H1 (cell line): Measurements from ENCODE around the gene GRIP2. TPM values are rescaled to one million over a fixed set of nuclear protein-coding genes. Genes with fewer than 3 reads are reported as not detected.

ENCODE experiments used
- CTCF ChIA-PET: fragments of 300-600 bp; sonication (Branson Sonifier 250); formaldehyde crosslinking; loops from one replicate; lab custom pipeline; 2021; ENCODE audit not compliant: partially characterized antibody; lab: Charles Lee
- POLR2A ChIA-PET: fragments of 300-600 bp; sonication (Branson Sonifier 250); formaldehyde crosslinking; loops from one replicate; lab custom pipeline; 2021; ENCODE audit warnings: inconsistent platforms; ENCODE audit not compliant: partially characterized antibody; lab: Charles Lee
- DNase-seq, 2 experiments: peaks; one replicate each; pipeline versions ENCODE4 v3.0.0 to v3.0.0-alpha.2; 2010 to 2022; ENCODE audit warnings: low spot score in 2 of 2, low read depth in 1 of 2, mixed read lengths in 1 of 2
- FAIRE-seq: peaks from 2 replicates; lab custom pipeline; 2011; peaks lifted over from hg19 to GRCh38; lab: Jason Lieb, UNC
- H2AFZ ChIP-seq: 2 replicates; pipeline ENCODE4 v1.8.1; 2012; ENCODE audit warnings: low read length, inconsistent platforms
- H2AK5ac ChIP-seq: 2 replicates; pipeline ENCODE4 v1.6.1; 2013; ENCODE audit warnings: low read depth, low read length
- H2BK120ac ChIP-seq: replicated peaks from 2 replicates; pipeline ENCODE3; 2013; ENCODE audit warnings: low read depth, low read length, inconsistent platforms
- H2BK12ac ChIP-seq: 2 replicates; pipeline ENCODE4 v1.6.1; 2013; ENCODE audit warnings: low read depth, low read length
- H2BK15ac ChIP-seq: 2 replicates; pipeline ENCODE4 v1.6.1; 2013; ENCODE audit warnings: low read length
- H2BK20ac ChIP-seq: 2 replicates; pipeline ENCODE4 v1.6.1; 2013; ENCODE audit warnings: low read length
- H2BK5ac ChIP-seq: 2 replicates; pipeline ENCODE4 v1.6.1; 2013; ENCODE audit warnings: low read depth, low read length
- H3K14ac ChIP-seq: 2 replicates; pipeline ENCODE4 v1.6.1; 2013; ENCODE audit warnings: inconsistent platforms; ENCODE audit not compliant: insufficient read length
- H3K18ac ChIP-seq: 2 replicates; pipeline ENCODE4 v1.6.1; 2013; ENCODE audit warnings: low read length; ENCODE audit errors: extremely low read depth
- H3K23ac ChIP-seq: 2 replicates; pipeline ENCODE4 v1.6.1; 2013; ENCODE audit warnings: inconsistent platforms; ENCODE audit not compliant: insufficient read length
- H3K23me2 ChIP-seq: 2 replicates; pipeline ENCODE4 v1.6.1; 2013; ENCODE audit warnings: low read depth, low read length
- H3K27ac ChIP-seq: 2 replicates; pipeline ENCODE4 v1.6.1; 2011; ENCODE audit warnings: low read depth, low read length, inconsistent platforms
- H3K27me3 ChIP-seq, 4 experiments: replicated peaks in 1 of 4; 1 replicate in 1 of 4; 2 replicates in 3 of 4; pipeline versions ENCODE4 v1.6.1 to v1.8.1; 2011 to 2013; ENCODE audit warnings: low read length in 3 of 4, mild to moderate bottlenecking in 3 of 4, inconsistent platforms in 2 of 4, mixed read lengths in 2 of 4, moderate library complexity in 1 of 4; ENCODE audit not compliant: control insufficient read depth in 3 of 4, insufficient read depth in 3 of 4; ENCODE audit errors: extremely low read depth in 1 of 4
- H3K36me3 ChIP-seq, 4 experiments: 2 replicates each; pipeline versions ENCODE4 v1.6.1 to v1.8.1; 2011 to 2013; ENCODE audit warnings: mild to moderate bottlenecking in 4 of 4, low read length in 3 of 4, moderate library complexity in 2 of 4, control low read depth in 1 of 4, inconsistent platforms in 1 of 4; ENCODE audit not compliant: insufficient read depth in 4 of 4, control insufficient read depth in 2 of 4
- H3K4ac ChIP-seq: replicated peaks from 2 replicates; pipeline ENCODE3; 2013; ENCODE audit warnings: low read length, low read depth, mixed read lengths, inconsistent platforms; ENCODE audit not compliant: insufficient read length
- H3K4me1 ChIP-seq, 4 experiments: replicated peaks in 1 of 4; 1 replicate in 1 of 4; 2 replicates in 3 of 4; pipeline versions ENCODE4 v1.6.1 to v1.8.1; 2011 to 2013; ENCODE audit warnings: low read length in 3 of 4, inconsistent platforms in 2 of 4, mixed read lengths in 1 of 4; ENCODE audit not compliant: insufficient read depth in 4 of 4, control insufficient read depth in 3 of 4
- H3K4me2 ChIP-seq, 2 experiments: 2 replicates each; pipeline versions ENCODE4 v1.6.1 to v1.8.1; 2011 to 2013; ENCODE audit warnings: low read depth in 2 of 2, low read length in 2 of 2, control low read depth in 1 of 2, inconsistent platforms in 1 of 2, mild to moderate bottlenecking in 1 of 2; ENCODE audit not compliant: insufficient read depth in 1 of 2
- H3K4me3 ChIP-seq, 4 experiments: fragments of 200-600, 300-600 bp in 1 of 4; sonication (generic), shearing (Covaris generic), sonication (Bioruptor Twin) in 1 of 4; 2 replicates each; pipeline versions ENCODE4 v1.5.1 to v1.8.1; 2011 to 2016; ENCODE audit warnings: low read length in 4 of 4, low read depth in 3 of 4, control low read depth in 2 of 4, inconsistent platforms in 2 of 4, mild to moderate bottlenecking in 2 of 4, mixed read lengths in 1 of 4, moderate library complexity in 1 of 4; ENCODE audit not compliant: insufficient read depth in 2 of 4; ENCODE audit errors: extremely low read depth in 1 of 4
- H3K56ac ChIP-seq: replicated peaks from 2 replicates; pipeline ENCODE3; 2013; ENCODE audit warnings: low read depth, mild to moderate bottlenecking, mixed read lengths, low read length, inconsistent platforms; ENCODE audit not compliant: insufficient read length
- H3K79me1 ChIP-seq: 2 replicates; pipeline ENCODE4 v1.6.1; 2013; ENCODE audit warnings: low read depth, low read length, control low read depth
- H3K79me2 ChIP-seq, 2 experiments: 2 replicates each; pipeline versions ENCODE4 v1.6.1 to v1.8.1; 2012 to 2013; ENCODE audit warnings: low read length in 2 of 2, mild to moderate bottlenecking in 2 of 2, inconsistent platforms in 1 of 2; ENCODE audit not compliant: insufficient read depth in 2 of 2, control insufficient read depth in 1 of 2
- H3K9ac ChIP-seq, 4 experiments: replicated peaks in 1 of 4; 1 replicate in 1 of 4; 2 replicates in 3 of 4; pipeline versions ENCODE4 v1.6.1 to v1.8.1; 2011 to 2013; ENCODE audit warnings: low read depth in 3 of 4, low read length in 3 of 4, control low read depth in 2 of 4, mild to moderate bottlenecking in 2 of 4, moderate library complexity in 2 of 4, inconsistent platforms in 1 of 4; ENCODE audit errors: extremely low read depth in 1 of 4
- H3K9me3 ChIP-seq, 2 experiments: 2 replicates each; pipeline versions ENCODE4 v1.6.1 to v1.8.1; 2012 to 2013; ENCODE audit warnings: mild to moderate bottlenecking in 2 of 2, moderate library complexity in 2 of 2, control low read depth in 1 of 2, inconsistent platforms in 1 of 2, low read depth in 1 of 2, low read length in 1 of 2, mixed read lengths in 1 of 2; ENCODE audit not compliant: insufficient read depth in 2 of 2
- H4K20me1 ChIP-seq, 2 experiments: replicated peaks in 1 of 2; 2 replicates each; pipeline versions ENCODE3 to v1.8.1; 2011 to 2013; ENCODE audit warnings: inconsistent platforms in 2 of 2, low read length in 2 of 2, mild to moderate bottlenecking in 1 of 2; ENCODE audit not compliant: insufficient read depth in 2 of 2, control insufficient read depth in 1 of 2
- H4K5ac ChIP-seq: 2 replicates; pipeline ENCODE4 v1.6.1; 2013; ENCODE audit warnings: low read length, low read depth, mixed read lengths, inconsistent platforms; ENCODE audit not compliant: insufficient read length
- H4K8ac ChIP-seq: 2 replicates; pipeline ENCODE4 v1.8.0; 2013; ENCODE audit warnings: mild to moderate bottlenecking, moderate library complexity, low read length, inconsistent platforms; ENCODE audit not compliant: insufficient read depth; ENCODE audit errors: extremely low read depth
- H4K91ac ChIP-seq: replicated peaks from 2 replicates; pipeline ENCODE3; 2013; ENCODE audit warnings: low read length, mixed read lengths, inconsistent platforms; ENCODE audit not compliant: insufficient read length
- GTF2F1 ChIP-seq: IDR thresholded peaks from 2 replicates; pipeline ENCODE4 v1.6.1; 2012; ENCODE audit warnings: low read depth, low read length, improper control_type of control experiment, borderline replicate concordance
- NANOG ChIP-seq: IDR thresholded peaks from 2 replicates; pipeline ENCODE4 v1.6.1; 2011; ENCODE audit warnings: low read length, low read depth, mild to moderate bottlenecking, inconsistent platforms; ENCODE audit not compliant: insufficient read depth, poor library complexity, severe bottlenecking
- SP2 ChIP-seq: IDR thresholded peaks from 2 replicates; pipeline ENCODE4 v1.6.1; 2012; ENCODE audit warnings: mild to moderate bottlenecking, low read length, inconsistent platforms
- TAF7 ChIP-seq: optimal IDR thresholded peaks from 2 replicates; pipeline ENCODE3; 2011; ENCODE audit warnings: low read depth, mild to moderate bottlenecking, inconsistent platforms, low read length, moderate library complexity, borderline replicate concordance
- ZNF274 ChIP-seq: IDR thresholded peaks from 2 replicates; pipeline ENCODE4 v1.7.0; 2012; ENCODE audit warnings: low read length, borderline replicate concordance; ENCODE audit errors: extremely low read depth
- WGBS, 2 experiments: shearing (Covaris generic) in 1 of 2; methylation state at CpG; one replicate each; pipeline versions ENCODE4 v1.1.6 to v1.1.7; 2013 to 2015; ENCODE audit warnings: low lambda C conversion rate in 2 of 2, mixed read lengths in 2 of 2, inconsistent platforms in 1 of 2, low coverage in 1 of 2, missing lambda C conversion rate in 1 of 2; ENCODE audit not compliant: insufficient replicate concordance in 2 of 2, insufficient coverage in 1 of 2, insufficient read length in 1 of 2; ENCODE audit errors: extremely low coverage in 1 of 2, missing lambda C conversion rate in 1 of 2; 5-methylcytosine and 5-hydroxymethylcytosine counted together
- polyA plus RNA-seq, 7 experiments: library from polyadenylated mRNA; depleted of rRNA in 3 of 7; stranded (reverse) in 5 of 7; unstranded in 2 of 7; fragments of >200 nt in 5 of 7; fragments of 200-250 nt in 2 of 7; gene quantifications; 1 replicate in 5 of 7; 2 replicates in 1 of 7; 4 replicates in 1 of 7; pipeline versions ENCODE4 v1.2.1 to v1.2.3, GENCODE V29; 2011 to 2013; ENCODE audit warnings: missing spikeins in 2 of 7, mixed read lengths in 2 of 7
- total RNA-seq: library from RNA; stranded (reverse); fragmentation: NEBNext Ultra II Directional; extraction: Animal tissue kit (Norgen Biotek cat#: 25700); gene quantifications from 2 replicates; pipeline ENCODE4 v1.2.1, GENCODE V29; 2021

GRIP2 gene
- total and polyA plus RNA-seq, 2 of the 8 experiments (the other 6 are each of a cell fraction or from before 2014, with no cell fraction given): 2.5 to 6.4 TPM

DNA sequence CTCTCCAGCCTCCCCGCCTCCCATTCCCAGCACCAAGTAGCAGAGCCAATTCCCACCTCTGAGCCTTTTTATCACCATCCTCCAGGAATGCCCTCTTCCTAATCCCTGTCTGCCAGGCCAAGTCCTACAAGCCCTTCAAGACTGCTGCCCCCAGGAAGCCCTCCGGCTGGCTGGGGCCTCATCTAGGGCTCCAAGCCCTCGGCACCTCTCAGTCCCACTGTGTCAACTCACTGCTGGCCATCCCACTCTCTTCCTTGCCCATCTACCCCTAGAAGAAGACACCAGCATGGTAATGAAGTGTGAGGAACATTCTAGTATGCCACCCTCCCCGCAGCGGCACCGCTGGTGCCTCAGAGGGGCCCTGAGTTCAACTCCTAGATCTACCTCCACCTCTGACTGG lies 10.0 kb upstream of the GRIP2 start:
- no peak overlapping the region for H3K27ac ChIP-seq
- H3K9ac ChIP-seq: no peak overlapping the region
- no peaks in the 10 kb centered on the region for H3K36me3 ChIP-seq
- no peak for TF ChIP-seq NANOG
- no peak for TF ChIP-seq TAF7
- no peak for TF ChIP-seq ZNF274
- TF ChIP-seq GTF2F1: no peak
- no peak for TF ChIP-seq SP2
- H4K20me1 ChIP-seq: peaks cover 0 to 3% of the 10 kb centered on the region in 2 experiments
- H3K14ac ChIP-seq: no peak overlapping the region
- FAIRE-seq (no peak), DNase-seq (no peak)
- H3K4ac ChIP-seq: no peak overlapping the region
- H4K91ac ChIP-seq: no peak overlapping the region
- H3K79me2 ChIP-seq: no peaks in the 10 kb centered on the region
- no peaks in the 10 kb centered on the region for H3K23me2 ChIP-seq
- H3K4me3 ChIP-seq: no peak overlapping the region
- H2BK12ac ChIP-seq: no peak overlapping the region
- no peak overlapping the region for H2AFZ ChIP-seq
- WGBS, 2 experiments: 88% methylated on average over 4 of the region's 6 CpGs; no CpG with 5 or more reads in 1 of the 2 experiments
- H2BK5ac ChIP-seq: no peak overlapping the region
- no peak overlapping the region for H2AK5ac ChIP-seq
- H2BK20ac ChIP-seq: no peak overlapping the region
- ChIA-PET CTCF (interaction anchor here (0.7 to 13.1 kb wide), 18 partner anchors 9 to 155 kb away, joined by 3 to 280 read pairs (median 20); partner anchors contain the start of gene GRIP2), POLR2A (no interaction called here)
- H3K4me1 ChIP-seq: peaks cover 0 to 7% (median 3%) of the 10 kb centered on the region in 4 experiments; a peak in 1 of 7 replicates
- H2BK15ac ChIP-seq: 0 out of 2 replicates have a peak overlapping the region, but pooled peaks have one; percentile 46
- H3K18ac ChIP-seq: no peak overlapping the region
- no peak overlapping the region for H3K56ac ChIP-seq
- no peak overlapping the region; the same call in 1 of the 2 replicates for H4K8ac ChIP-seq
- no peak overlapping the region for H2BK120ac ChIP-seq
- H3K9me3 ChIP-seq: no peaks in the 10 kb centered on the region
- no peak overlapping the region for H4K5ac ChIP-seq
- H3K27me3 ChIP-seq: no peaks in the 10 kb centered on the region
- H3K23ac ChIP-seq: no peak overlapping the region
- no peak overlapping the region for H3K4me2 ChIP-seq
- H3K79me1 ChIP-seq: no peaks in the 10 kb centered on the region
